Measurements from ENCODE around the gene DMBX1.

DMBX1 gene

DNA sequence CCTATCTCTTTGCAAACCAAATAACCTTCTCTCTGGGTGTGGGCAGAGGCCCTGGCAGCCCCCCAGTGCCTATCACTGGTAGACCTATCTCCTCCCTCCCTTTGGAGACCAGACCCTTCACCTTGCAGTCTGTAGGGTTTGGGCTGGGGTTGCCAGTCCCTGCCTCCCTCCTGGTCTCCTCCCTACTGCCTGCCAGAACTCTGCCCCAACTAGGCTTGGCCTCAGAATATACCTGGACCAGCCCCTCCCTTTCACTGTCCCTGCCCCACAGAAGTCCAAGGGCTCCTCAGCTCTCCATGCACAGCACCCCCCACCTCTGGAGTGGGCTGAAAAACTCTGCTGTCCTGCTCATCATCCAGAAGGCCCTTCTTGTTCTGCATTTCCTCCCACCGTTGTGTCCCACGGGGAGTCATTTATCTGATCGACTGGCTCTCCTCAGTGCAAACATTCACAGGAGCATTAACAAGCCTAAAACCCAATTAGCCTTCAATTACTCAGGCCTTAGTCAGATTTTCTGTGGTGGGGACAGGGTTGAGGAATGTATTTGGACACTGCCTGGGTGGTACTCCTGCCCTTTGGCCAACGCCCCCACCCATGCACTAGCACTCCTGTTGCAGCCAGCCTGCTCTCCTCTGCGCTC, 27.7 kb upstream of the DMBX1 start:
- ATAC-seq = peak; percentile 15
- TF ChIP-seq TCF4 (CRISPR knock-in tag; IDR thresholded peaks at IDR 0.05; ENCODE audit: borderline replicate concordance) (0 out of 2 replicates have a peak, but pooled peaks have one; percentile 12), ZFP3 (CRISPR knock-in tag; IDR thresholded peaks at IDR 0.05) (no peak), ISL1 (CRISPR knock-in tag; IDR thresholded peaks at IDR 0.05) (peak; percentile 48)
- TF ChIP-seq, protein P1, sequence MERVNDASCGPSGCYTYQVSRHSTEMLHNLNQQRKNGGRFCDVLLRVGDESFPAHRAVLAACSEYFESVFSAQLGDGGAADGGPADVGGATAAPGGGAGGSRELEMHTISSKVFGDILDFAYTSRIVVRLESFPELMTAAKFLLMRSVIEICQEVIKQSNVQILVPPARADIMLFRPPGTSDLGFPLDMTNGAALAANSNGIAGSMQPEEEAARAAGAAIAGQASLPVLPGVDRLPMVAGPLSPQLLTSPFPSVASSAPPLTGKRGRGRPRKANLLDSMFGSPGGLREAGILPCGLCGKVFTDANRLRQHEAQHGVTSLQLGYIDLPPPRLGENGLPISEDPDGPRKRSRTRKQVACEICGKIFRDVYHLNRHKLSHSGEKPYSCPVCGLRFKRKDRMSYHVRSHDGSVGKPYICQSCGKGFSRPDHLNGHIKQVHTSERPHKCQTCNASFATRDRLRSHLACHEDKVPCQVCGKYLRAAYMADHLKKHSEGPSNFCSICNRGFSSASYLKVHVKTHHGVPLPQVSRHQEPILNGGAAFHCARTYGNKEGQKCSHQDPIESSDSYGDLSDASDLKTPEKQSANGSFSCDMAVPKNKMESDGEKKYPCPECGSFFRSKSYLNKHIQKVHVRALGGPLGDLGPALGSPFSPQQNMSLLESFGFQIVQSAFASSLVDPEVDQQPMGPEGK (CRISPR knock-in tag; IDR thresholded peaks at IDR 0.05; ENCODE audit: borderline replicate concordance) = no peak

DNA sequence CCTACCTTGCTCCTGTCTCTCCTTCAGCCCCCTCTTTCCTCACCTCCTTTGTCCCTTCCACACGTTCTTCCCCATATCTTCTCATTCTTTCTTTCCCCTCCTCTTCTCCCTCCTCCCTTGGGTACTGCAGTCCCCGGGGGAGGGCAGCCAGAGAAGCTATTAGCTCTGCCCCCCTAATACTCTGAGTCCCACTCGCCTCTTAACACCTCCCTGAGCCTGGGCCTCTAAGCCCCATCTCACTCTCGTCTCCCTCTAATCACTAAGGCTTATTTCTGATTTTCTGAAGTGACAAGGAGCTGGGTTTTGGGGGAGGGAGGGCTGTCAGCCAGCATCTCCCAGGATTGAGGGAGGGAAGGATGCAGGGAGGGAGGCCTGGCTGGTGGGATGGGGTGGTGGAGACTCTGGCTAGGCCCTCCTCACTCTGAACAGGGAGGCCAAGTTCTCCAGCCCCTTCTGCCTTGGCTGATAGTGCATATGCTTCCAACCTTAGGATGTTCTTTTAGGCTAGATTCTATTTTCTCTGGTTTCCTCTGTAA, 25.6 kb upstream of the DMBX1 start:
- no peak for ATAC-seq

DNA sequence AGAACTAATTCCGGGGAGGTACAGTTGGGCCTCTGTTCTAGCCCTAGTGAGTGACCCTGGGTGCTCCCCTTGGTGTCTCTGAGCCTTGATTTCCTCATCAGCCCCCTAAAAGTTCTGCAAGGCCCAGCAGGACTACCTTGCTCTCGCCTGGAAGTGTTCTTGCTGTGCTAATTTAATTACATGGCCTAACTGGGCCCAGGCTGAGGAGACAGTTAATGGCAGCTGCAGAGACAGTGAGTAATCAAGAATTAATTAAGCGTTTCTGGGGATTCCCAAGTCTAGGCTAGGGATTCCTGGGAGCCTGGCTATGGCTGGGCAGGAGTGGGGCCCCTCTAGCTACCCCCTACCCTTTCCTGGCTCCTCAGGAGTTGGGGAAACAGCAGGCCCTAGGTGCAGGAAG, 24.7 kb upstream of the DMBX1 start:
- no peak for ATAC-seq
- no peak for TF ChIP-seq ESRRG (CRISPR knock-in tag; IDR thresholded peaks at IDR 0.05)
- TF ChIP-seq ZNF70 (CRISPR knock-in tag; IDR thresholded peaks at IDR 0.05) = no peak
- no peak for TF ChIP-seq ZC3H10 (CRISPR knock-in tag; IDR thresholded peaks at IDR 0.05)
- TF ChIP-seq ISL1 (CRISPR knock-in tag; IDR thresholded peaks at IDR 0.05) = no peak
- TF ChIP-seq GLIS3 (CRISPR knock-in tag; IDR thresholded peaks at IDR 0.05) = no peak
- TF ChIP-seq, protein P1 (CRISPR knock-in tag; IDR thresholded peaks at IDR 0.05; ENCODE audit: borderline replicate concordance) = no peak
- no peak for TF ChIP-seq OSR1 (CRISPR knock-in tag; IDR thresholded peaks at IDR 0.05)
- TF ChIP-seq ZNF8 (CRISPR knock-in tag; IDR thresholded peaks at IDR 0.05) = no peak
- TF ChIP-seq, protein P2, sequence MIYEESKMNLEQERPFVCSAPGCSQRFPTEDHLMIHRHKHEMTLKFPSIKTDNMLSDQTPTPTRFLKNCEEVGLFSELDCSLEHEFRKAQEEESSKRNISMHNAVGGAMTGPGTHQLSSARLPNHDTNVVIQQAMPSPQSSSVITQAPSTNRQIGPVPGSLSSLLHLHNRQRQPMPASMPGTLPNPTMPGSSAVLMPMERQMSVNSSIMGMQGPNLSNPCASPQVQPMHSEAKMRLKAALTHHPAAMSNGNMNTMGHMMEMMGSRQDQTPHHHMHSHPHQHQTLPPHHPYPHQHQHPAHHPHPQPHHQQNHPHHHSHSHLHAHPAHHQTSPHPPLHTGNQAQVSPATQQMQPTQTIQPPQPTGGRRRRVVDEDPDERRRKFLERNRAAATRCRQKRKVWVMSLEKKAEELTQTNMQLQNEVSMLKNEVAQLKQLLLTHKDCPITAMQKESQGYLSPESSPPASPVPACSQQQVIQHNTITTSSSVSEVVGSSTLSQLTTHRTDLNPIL (CRISPR knock-in tag; IDR thresholded peaks at IDR 0.05; ENCODE audit: low read depth) = no peak
- TF ChIP-seq SNAI2 (CRISPR knock-in tag; IDR thresholded peaks at IDR 0.05) = no peak
- no peak for TF ChIP-seq TCF4 (CRISPR knock-in tag; IDR thresholded peaks at IDR 0.05; ENCODE audit: borderline replicate concordance)
- no peak for TF ChIP-seq ZNF565 (CRISPR knock-in tag; conservative IDR thresholded peaks at IDR 0.05; ENCODE audit: low read depth)
- TF ChIP-seq BACH2 (CRISPR knock-in tag; IDR thresholded peaks at IDR 0.05; ENCODE audit: borderline replicate concordance) = no peak
- TF ChIP-seq ZFP3 (CRISPR knock-in tag; IDR thresholded peaks at IDR 0.05) = no peak
- TF ChIP-seq, protein P3, sequence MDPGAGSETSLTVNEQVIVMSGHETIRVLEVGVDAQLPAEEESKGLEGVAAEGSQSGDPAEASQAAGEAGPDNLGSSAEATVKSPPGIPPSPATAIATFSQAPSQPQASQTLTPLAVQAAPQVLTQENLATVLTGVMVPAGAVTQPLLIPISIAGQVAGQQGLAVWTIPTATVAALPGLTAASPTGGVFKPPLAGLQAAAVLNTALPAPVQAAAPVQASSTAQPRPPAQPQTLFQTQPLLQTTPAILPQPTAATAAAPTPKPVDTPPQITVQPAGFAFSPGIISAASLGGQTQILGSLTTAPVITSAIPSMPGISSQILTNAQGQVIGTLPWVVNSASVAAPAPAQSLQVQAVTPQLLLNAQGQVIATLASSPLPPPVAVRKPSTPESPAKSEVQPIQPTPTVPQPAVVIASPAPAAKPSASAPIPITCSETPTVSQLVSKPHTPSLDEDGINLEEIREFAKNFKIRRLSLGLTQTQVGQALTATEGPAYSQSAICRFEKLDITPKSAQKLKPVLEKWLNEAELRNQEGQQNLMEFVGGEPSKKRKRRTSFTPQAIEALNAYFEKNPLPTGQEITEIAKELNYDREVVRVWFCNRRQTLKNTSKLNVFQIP (CRISPR knock-in tag; IDR thresholded peaks at IDR 0.05; ENCODE audit: borderline replicate concordance, low read depth) = no peak
- TF ChIP-seq, protein P4, sequence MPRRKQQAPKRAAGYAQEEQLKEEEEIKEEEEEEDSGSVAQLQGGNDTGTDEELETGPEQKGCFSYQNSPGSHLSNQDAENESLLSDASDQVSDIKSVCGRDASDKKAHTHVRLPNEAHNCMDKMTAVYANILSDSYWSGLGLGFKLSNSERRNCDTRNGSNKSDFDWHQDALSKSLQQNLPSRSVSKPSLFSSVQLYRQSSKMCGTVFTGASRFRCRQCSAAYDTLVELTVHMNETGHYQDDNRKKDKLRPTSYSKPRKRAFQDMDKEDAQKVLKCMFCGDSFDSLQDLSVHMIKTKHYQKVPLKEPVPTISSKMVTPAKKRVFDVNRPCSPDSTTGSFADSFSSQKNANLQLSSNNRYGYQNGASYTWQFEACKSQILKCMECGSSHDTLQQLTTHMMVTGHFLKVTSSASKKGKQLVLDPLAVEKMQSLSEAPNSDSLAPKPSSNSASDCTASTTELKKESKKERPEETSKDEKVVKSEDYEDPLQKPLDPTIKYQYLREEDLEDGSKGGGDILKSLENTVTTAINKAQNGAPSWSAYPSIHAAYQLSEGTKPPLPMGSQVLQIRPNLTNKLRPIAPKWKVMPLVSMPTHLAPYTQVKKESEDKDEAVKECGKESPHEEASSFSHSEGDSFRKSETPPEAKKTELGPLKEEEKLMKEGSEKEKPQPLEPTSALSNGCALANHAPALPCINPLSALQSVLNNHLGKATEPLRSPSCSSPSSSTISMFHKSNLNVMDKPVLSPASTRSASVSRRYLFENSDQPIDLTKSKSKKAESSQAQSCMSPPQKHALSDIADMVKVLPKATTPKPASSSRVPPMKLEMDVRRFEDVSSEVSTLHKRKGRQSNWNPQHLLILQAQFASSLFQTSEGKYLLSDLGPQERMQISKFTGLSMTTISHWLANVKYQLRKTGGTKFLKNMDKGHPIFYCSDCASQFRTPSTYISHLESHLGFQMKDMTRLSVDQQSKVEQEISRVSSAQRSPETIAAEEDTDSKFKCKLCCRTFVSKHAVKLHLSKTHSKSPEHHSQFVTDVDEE (CRISPR knock-in tag; IDR thresholded peaks at IDR 0.05) = no peak
- TF ChIP-seq RARB (CRISPR knock-in tag; IDR thresholded peaks at IDR 0.05) = no peak
- no peak for TF ChIP-seq ARNTL (CRISPR knock-in tag; IDR thresholded peaks at IDR 0.05; ENCODE audit: borderline replicate concordance, low read depth)
- no peak for TF ChIP-seq TOX (CRISPR knock-in tag; IDR thresholded peaks at IDR 0.05; ENCODE audit: borderline replicate concordance)
- TF ChIP-seq ZFP30 (CRISPR knock-in tag; IDR thresholded peaks at IDR 0.05) = no peak

More for the DNA sequence above, 25.6 kb upstream of the DMBX1 start:
- TF ChIP-seq, protein P4 (CRISPR knock-in tag; IDR thresholded peaks at IDR 0.05) = no peak
- no peak for TF ChIP-seq ARNTL (CRISPR knock-in tag; IDR thresholded peaks at IDR 0.05; ENCODE audit: borderline replicate concordance, low read depth)
- TF ChIP-seq ZFP30 (CRISPR knock-in tag; IDR thresholded peaks at IDR 0.05) = no peak

All from SK-N-SH treated with all-trans-retinoic acid at 6 μM for 48 hours (cell line).